Measurements from ENCODE around the gene SPAG6. TPM values are rescaled to one million over a fixed set of nuclear protein-coding genes. Genes with fewer than 3 reads are reported as not detected.

The SPAG6 gene
- total RNA-seq, 1 experiment from 2014 or later = 0.79 TPM

DNA sequence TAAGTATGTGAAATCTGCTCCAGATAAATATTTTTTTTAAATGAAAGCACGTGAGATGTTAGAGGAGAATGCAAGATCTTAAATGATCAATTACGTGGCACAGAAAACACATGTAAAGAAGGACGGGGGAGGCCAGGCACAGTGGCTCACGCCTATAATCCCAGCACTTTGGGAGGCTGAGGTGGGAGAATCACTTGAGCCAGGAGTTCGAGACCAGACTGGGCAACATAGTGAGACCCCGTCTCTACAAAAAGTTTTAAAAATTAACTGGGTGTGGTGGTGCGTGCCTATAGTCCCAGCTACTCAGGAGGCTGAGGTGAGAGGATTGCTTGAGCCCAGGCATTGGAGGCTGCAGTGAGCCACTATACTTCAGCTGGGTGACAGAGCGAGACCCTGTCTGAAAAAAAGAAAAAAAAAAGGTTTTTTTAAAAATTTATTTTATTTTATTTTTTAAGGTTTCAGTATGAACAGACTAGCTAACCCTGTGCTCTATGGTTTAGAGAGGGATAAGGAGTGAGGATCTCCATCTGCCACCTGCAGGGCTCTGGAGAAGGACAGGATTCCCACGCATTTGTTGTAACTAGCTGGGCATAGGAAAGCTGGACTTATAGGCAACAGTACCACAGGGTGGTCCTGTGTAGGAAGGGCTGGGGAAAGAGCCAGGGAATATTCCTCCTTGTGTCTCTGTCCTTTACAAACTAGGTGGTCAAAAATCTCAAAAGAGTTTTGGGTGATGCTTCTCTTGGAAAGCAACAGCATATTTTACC lies 113.2 kb downstream of the SPAG6 start:
- no peak overlapping the region for H3K4me3 Mint-ChIP-seq (ENCODE audit: unreplicated experiment)
- H3K27ac Mint-ChIP-seq (ENCODE audit: unreplicated experiment) = no peak overlapping the region
- H3K36me3 Mint-ChIP-seq (ENCODE audit: insufficient read depth, unreplicated experiment) = no peaks in the 10 kb centered on the region
- DNase-seq = no peak
- intact Hi-C loops (cut with micrococcal nuclease; ENCODE audit: unreplicated experiment) = no loop called here
- H3K9me3 Mint-ChIP-seq (ENCODE audit: unreplicated experiment) = no peaks in the 10 kb centered on the region
- H3K27me3 Mint-ChIP-seq (ENCODE audit: insufficient read depth, unreplicated experiment) = no peaks in the 10 kb centered on the region
- H3K9me3 ChIP-seq = no peaks in the 10 kb centered on the region
- H3K36me3 ChIP-seq (ENCODE audit: control insufficient read depth, insufficient read depth, low read length) = no peaks in the 10 kb centered on the region
- BruUV-seq (replicated peaks) = no TSS peak
- TF ChIP-seq, protein P1, sequence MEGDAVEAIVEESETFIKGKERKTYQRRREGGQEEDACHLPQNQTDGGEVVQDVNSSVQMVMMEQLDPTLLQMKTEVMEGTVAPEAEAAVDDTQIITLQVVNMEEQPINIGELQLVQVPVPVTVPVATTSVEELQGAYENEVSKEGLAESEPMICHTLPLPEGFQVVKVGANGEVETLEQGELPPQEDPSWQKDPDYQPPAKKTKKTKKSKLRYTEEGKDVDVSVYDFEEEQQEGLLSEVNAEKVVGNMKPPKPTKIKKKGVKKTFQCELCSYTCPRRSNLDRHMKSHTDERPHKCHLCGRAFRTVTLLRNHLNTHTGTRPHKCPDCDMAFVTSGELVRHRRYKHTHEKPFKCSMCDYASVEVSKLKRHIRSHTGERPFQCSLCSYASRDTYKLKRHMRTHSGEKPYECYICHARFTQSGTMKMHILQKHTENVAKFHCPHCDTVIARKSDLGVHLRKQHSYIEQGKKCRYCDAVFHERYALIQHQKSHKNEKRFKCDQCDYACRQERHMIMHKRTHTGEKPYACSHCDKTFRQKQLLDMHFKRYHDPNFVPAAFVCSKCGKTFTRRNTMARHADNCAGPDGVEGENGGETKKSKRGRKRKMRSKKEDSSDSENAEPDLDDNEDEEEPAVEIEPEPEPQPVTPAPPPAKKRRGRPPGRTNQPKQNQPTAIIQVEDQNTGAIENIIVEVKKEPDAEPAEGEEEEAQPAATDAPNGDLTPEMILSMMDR (IDR thresholded peaks at IDR 0.05; ENCODE audit: insufficient read depth in 1 of 2, low read depth in 1 of 2, low read length in 1 of 2, severe bottlenecking in 1 of 2, unreplicated experiment in 1 of 2) = peak in 1 of 2 experiments; percentile 40
- no peaks in the 10 kb centered on the region for H3K27me3 ChIP-seq (replicated peaks; ENCODE audit: control insufficient read depth, insufficient read depth, low read length)
- no peak overlapping the region for H3K4me3 ChIP-seq (ENCODE audit: low read depth, low read length)
- H3K4me1 ChIP-seq = no peaks in the 10 kb centered on the region
- CTCF ChIA-PET = interaction anchor here (0.6 to 0.7 kb wide), 3 partner anchors 11 to 199 kb away, joined by 3 to 4 read pairs (median 3); no protein-coding TSS in a partner anchor
- POLR2A ChIA-PET = no interaction called here
- peaks cover 12% of the 10 kb centered on the region for H3K4me1 Mint-ChIP-seq (ENCODE audit: low read depth, unreplicated experiment)

DNA sequence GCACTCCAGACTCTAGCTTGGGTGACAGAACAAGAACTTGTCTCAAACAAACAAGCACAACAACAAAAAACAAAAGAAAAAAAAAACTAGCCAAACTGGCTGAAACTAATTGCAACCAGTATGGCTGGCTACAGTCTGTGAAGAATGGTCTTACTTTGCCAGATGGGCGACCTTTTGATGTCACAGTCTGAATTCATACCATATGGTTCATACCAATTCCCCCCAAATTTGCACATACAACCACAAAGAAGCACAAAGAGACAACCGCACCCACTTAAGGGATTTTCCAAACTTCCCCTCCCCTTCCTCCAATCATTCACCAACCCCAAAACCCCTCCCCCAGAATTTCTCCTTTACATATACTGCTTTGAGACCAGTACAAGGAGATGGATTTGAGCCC lies 114.2 kb downstream of the SPAG6 start:
- peaks cover 4% of the 10 kb centered on the region for H3K4me1 Mint-ChIP-seq (ENCODE audit: low read depth, unreplicated experiment)
- no peaks in the 10 kb centered on the region for H3K9me3 Mint-ChIP-seq (ENCODE audit: unreplicated experiment)
- no peaks in the 10 kb centered on the region for H3K27me3 ChIP-seq (replicated peaks; ENCODE audit: control insufficient read depth, insufficient read depth, low read length)
- intact Hi-C loops (cut with micrococcal nuclease; ENCODE audit: unreplicated experiment) = no loop called here
- no peaks in the 10 kb centered on the region for H3K4me1 ChIP-seq
- TF ChIP-seq, protein P1 (IDR thresholded peaks at IDR 0.05; ENCODE audit: insufficient read depth in 1 of 2, low read depth in 1 of 2, low read length in 1 of 2, severe bottlenecking in 1 of 2, unreplicated experiment in 1 of 2) = no peak
- H3K36me3 Mint-ChIP-seq (ENCODE audit: insufficient read depth, unreplicated experiment) = no peaks in the 10 kb centered on the region
- no peak overlapping the region for H3K27ac Mint-ChIP-seq (ENCODE audit: unreplicated experiment)
- H3K9me3 ChIP-seq = no peaks in the 10 kb centered on the region
- no peaks in the 10 kb centered on the region for H3K36me3 ChIP-seq (ENCODE audit: control insufficient read depth, insufficient read depth, low read length)
- no peak overlapping the region for H3K4me3 ChIP-seq (ENCODE audit: low read depth, low read length)
- BruUV-seq (replicated peaks) = no TSS peak
- H3K27me3 Mint-ChIP-seq (ENCODE audit: insufficient read depth, unreplicated experiment) = no peaks in the 10 kb centered on the region
- no peak for DNase-seq
- POLR2A ChIA-PET = no interaction called here
- CTCF ChIA-PET = no interaction called here
- H3K4me3 Mint-ChIP-seq (ENCODE audit: unreplicated experiment) = no peak overlapping the region

DNA sequence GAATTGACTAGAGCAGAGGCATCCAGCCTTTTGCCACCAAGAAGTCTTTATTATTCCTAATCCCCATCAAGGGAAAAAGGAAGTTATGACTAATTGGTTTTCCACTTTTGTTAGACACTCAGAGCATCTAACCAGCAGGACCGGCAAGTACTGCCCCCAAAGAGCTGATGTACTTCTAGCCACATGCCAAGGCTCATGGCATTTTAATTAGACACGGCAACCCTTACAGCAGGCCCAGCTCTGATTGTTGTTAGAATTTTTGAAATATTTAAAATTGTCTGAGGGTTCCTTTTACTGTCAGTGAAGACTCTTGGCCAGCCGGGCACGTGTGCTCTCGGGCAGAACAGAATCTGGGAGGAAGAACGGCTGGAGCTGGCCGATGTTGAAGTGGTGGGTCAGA lies 114.8 kb downstream of the SPAG6 start:
- ChIA-PET POLR2A (no interaction called here), CTCF (no interaction called here)
- no peaks in the 10 kb centered on the region for H3K9me3 ChIP-seq
- TF ChIP-seq, protein P1 (IDR thresholded peaks at IDR 0.05; ENCODE audit: insufficient read depth in 1 of 2, low read depth in 1 of 2, low read length in 1 of 2, severe bottlenecking in 1 of 2, unreplicated experiment in 1 of 2) = no peak
- Mint-ChIP-seq H3K27me3 (ENCODE audit: insufficient read depth, unreplicated experiment) (no peaks in the 10 kb centered on the region), H3K4me1 (ENCODE audit: low read depth, unreplicated experiment) (no peaks in the 10 kb centered on the region), H3K4me3 (ENCODE audit: unreplicated experiment) (no peak overlapping the region), H3K36me3 (ENCODE audit: insufficient read depth, unreplicated experiment) (no peaks in the 10 kb centered on the region), H3K27ac (ENCODE audit: unreplicated experiment) (no peak overlapping the region), H3K9me3 (ENCODE audit: unreplicated experiment) (no peaks in the 10 kb centered on the region)
- H3K36me3 ChIP-seq (ENCODE audit: control insufficient read depth, insufficient read depth, low read length) = no peaks in the 10 kb centered on the region
- intact Hi-C loops (cut with micrococcal nuclease; ENCODE audit: unreplicated experiment) = no loop called here
- H3K27me3 ChIP-seq (replicated peaks; ENCODE audit: control insufficient read depth, insufficient read depth, low read length) = no peaks in the 10 kb centered on the region
- H3K4me1 ChIP-seq = no peaks in the 10 kb centered on the region
- no TSS peak for BruUV-seq (replicated peaks)
- H3K4me3 ChIP-seq (ENCODE audit: low read depth, low read length) = no peak overlapping the region
- no peak for DNase-seq

Measured in Caco-2 (cell line).